ENCODE data around the gene RPH3AL. TPM values are rescaled to one million over a fixed set of nuclear protein-coding genes. Genes with fewer than 3 reads are reported as not detected.

Gene RPH3AL
- total RNA-seq, 4 donors from 2014 or later: 8.6 to 21.0 (median 17.4) TPM

DNA sequence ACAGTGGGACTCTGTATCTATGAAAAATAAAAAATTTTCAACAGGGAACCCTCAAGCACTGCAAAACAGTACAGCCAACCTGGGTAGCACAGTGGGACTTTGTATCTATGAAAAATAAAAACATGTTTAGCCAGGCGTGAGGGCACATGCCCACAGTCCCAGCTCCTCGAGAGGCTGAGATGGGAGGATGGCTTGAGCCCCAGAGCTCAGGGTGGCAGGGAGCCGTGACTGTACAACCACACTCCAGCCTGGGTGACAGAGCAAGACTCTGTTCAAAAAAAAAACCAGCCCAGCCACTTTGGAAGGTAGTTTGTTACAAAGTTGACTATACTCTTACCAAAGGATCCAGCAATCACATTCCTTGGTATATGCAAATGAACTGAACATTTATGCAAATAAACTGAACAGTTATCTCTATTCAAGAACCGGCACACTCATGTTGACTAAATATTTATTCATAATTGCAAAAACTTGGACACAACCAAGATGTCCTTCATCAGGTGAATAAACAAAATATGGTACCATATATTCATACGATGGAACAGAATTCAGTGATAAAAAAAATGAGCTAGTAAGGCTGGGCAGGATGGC is 5.2 kb downstream of the RPH3AL start:
- peaks cover 0 to 37% (median 15%) of the 10 kb centered on the region in 3 donors for H3K4me1 ChIP-seq
- H3K27ac ChIP-seq: peak overlapping the region in 3 of 4 donors; percentile 24 to 71 (median 56)
- H3K27me3 ChIP-seq: no peaks in the 10 kb centered on the region
- no peak for TF ChIP-seq POLR2A (IDR thresholded peaks at IDR 0.05)
- TF ChIP-seq EP300 (IDR thresholded peaks at IDR 0.05): no peak
- no peak for TF ChIP-seq POLR2AphosphoS5 (IDR thresholded peaks at IDR 0.05)
- TF ChIP-seq, protein P1, sequence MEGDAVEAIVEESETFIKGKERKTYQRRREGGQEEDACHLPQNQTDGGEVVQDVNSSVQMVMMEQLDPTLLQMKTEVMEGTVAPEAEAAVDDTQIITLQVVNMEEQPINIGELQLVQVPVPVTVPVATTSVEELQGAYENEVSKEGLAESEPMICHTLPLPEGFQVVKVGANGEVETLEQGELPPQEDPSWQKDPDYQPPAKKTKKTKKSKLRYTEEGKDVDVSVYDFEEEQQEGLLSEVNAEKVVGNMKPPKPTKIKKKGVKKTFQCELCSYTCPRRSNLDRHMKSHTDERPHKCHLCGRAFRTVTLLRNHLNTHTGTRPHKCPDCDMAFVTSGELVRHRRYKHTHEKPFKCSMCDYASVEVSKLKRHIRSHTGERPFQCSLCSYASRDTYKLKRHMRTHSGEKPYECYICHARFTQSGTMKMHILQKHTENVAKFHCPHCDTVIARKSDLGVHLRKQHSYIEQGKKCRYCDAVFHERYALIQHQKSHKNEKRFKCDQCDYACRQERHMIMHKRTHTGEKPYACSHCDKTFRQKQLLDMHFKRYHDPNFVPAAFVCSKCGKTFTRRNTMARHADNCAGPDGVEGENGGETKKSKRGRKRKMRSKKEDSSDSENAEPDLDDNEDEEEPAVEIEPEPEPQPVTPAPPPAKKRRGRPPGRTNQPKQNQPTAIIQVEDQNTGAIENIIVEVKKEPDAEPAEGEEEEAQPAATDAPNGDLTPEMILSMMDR (IDR thresholded peaks at IDR 0.05): no peak
- no peaks in the 10 kb centered on the region for H3K9me3 ChIP-seq
- ATAC-seq: no peak
- no peaks in the 10 kb centered on the region for H3K36me3 ChIP-seq
- 75 to 92% methylated on average over 1 to 5 of the region's 5 CpGs for WGBS, 2 donors (ENCODE audit: low coverage in 1 of 2)
- H3K4me3 ChIP-seq: no peak overlapping the region

DNA sequence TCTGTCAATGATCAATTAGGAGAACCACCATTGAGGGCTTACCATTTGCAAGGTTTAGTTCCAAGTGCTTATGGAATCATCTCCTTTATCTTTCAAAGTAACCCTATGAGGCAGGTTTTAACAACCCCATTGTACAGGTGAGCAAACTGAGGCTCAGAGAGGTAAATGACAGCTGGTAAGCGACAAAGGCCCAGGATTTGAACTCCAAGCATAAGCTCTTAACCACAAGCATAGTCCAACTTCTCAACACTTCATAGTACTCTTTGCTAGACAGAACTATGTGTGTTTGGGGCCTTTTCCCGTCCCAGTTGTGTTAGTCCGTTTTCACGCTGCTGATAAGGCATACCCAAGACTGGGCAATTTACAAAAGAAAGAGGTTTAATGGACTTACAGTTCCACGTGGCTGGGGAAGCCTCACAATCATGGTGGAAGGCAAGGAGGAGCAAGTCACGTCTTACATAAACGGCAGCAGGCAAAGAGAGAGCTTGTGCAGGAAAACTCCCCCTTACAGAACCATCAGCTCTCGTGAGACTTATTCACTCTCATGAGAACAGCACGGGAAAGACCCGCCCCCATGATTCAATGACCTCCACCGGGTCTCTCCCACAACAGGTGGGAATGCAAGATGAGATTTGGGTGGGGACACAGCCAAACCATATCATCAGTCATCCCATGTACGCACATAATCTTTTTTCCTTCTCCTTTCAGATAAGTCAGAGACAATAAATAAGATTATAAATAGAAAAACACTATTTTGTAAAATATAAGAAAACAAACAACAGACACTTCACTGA is 6.4 kb downstream of the RPH3AL start:
- no peak overlapping the region for H3K4me3 ChIP-seq
- peaks cover 0 to 25% (median 11%) of the 10 kb centered on the region in 3 donors for H3K4me1 ChIP-seq
- H3K9me3 ChIP-seq: no peaks in the 10 kb centered on the region
- H3K36me3 ChIP-seq: no peaks in the 10 kb centered on the region
- ATAC-seq: no peak
- H3K27me3 ChIP-seq: no peaks in the 10 kb centered on the region
- TF ChIP-seq POLR2A (IDR thresholded peaks at IDR 0.05) (no peak), EP300 (IDR thresholded peaks at IDR 0.05) (no peak), POLR2AphosphoS5 (IDR thresholded peaks at IDR 0.05) (no peak)
- TF ChIP-seq, protein P1 (IDR thresholded peaks at IDR 0.05): no peak
- no peak overlapping the region for H3K27ac ChIP-seq
- WGBS, 2 donors (ENCODE audit: low coverage in 1 of 2): 100% methylated on average over 1 of the region's 12 CpGs; no CpG with 5 or more reads in 1 of the 2 donors

DNA sequence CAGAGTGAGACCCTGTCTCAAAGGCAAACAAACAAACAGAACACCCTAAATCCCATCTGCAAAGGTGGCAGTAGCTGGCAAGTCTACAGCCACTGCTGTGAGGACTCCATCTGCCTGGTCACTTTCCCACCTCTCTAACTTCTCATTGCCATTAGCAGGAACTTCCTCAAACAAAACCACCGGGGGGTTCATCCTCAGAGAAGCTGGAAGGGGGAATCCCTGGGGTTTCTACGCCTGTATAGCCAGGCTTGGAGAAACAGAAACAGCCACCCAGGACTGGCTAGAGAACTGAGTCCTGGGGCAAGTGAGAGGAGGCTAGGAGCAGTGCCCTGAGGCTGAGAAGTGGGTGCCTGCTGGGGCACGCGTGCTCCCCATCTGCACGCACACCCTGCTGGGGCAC is 7.3 kb downstream of the RPH3AL start:
- TF ChIP-seq EP300 (IDR thresholded peaks at IDR 0.05): no peak
- no peak for TF ChIP-seq POLR2A (IDR thresholded peaks at IDR 0.05)
- TF ChIP-seq, protein P1 (IDR thresholded peaks at IDR 0.05): no peak
- no peak for TF ChIP-seq POLR2AphosphoS5 (IDR thresholded peaks at IDR 0.05)
- H3K27me3 ChIP-seq: no peaks in the 10 kb centered on the region

DNA sequence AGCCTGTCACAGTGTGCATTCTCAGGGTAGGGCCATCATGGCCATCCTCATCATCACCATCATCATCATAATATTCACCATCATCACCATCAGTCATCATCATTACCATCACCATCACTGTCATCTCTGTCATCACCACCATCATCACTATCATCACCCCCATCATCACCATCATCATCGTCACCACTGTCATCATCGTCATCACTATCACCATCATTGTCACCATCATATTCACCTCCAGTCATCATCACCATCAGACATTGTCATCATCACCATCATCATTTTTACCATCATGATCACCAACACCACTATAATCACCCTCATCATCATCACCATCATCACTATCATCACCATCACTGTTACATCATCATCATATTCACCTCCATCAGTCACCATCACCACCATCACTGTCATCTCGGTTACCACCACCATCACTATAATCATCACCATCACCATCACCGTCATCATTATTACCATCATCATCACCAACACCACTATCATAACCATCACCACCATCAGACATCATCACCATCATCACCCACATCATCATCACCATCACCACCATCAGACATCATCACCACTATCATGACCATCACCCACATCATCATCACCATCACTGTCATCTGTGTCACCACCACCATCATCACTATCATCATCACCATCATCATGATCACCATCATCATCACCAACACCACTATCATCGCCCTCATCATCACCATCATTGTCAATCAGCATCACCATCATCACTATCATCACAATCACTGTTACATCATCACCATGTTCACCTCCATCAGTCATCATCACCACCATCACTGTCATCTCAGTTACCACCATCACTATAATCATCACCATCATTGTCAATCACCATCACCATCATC is 8.5 kb downstream of the RPH3AL start:
- Histone ChIP-seq H3K27ac (no peak overlapping the region), H3K9me3 (no peaks in the 10 kb centered on the region), H3K36me3 (no peaks in the 10 kb centered on the region), H3K4me1 (peaks cover 0 to 6% (median 4%) of the 10 kb centered on the region in 3 donors), H3K27me3 (peaks cover 9% of the 10 kb centered on the region), H3K4me3 (no peak overlapping the region)
- 82 to 94% methylated on average over 4 to 5 of the region's 5 CpGs for WGBS, 2 donors (ENCODE audit: low coverage in 1 of 2)
- TF ChIP-seq POLR2A (IDR thresholded peaks at IDR 0.05): no peak
- TF ChIP-seq EP300 (IDR thresholded peaks at IDR 0.05): no peak
- no peak for ATAC-seq

More for the DNA sequence above, 7.3 kb downstream of the RPH3AL start:
- H3K4me3 ChIP-seq: no peak overlapping the region
- no peaks in the 10 kb centered on the region for H3K36me3 ChIP-seq
- no peak for ATAC-seq
- no CpG with 5 or more reads among the region's 5 CpGs for WGBS, 2 donors (ENCODE audit: low coverage in 1 of 2)
- no peak overlapping the region for H3K27ac ChIP-seq
- no peaks in the 10 kb centered on the region for H3K9me3 ChIP-seq
- H3K4me1 ChIP-seq: peaks cover 0 to 17% (median 10%) of the 10 kb centered on the region in 3 donors

DNA sequence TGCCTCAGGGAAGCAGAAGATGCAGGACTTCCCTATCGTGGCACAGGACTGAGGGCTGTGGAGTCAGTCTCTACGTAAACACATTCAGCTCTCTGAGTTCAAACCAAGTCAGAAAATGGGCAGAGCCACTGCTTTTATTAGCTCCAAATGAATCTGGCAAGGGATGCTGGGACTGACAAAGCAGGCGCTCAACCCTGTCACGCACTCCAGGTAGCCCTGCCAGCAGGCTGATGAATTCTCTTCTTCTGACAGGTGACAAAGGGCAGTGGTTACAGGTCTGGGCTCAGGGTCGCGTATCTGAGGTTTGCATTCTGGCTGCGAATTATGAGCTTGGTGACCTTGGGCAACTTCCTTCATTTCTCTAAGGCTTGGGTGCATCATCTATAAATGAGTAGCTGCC is 9.4 kb downstream of the RPH3AL start:
- no peaks in the 10 kb centered on the region for H3K36me3 ChIP-seq
- no peak overlapping the region for H3K27ac ChIP-seq
- TF ChIP-seq POLR2A (IDR thresholded peaks at IDR 0.05): no peak
- TF ChIP-seq, protein P1 (IDR thresholded peaks at IDR 0.05): no peak
- TF ChIP-seq EP300 (IDR thresholded peaks at IDR 0.05): no peak
- no peak for TF ChIP-seq POLR2AphosphoS5 (IDR thresholded peaks at IDR 0.05)
- H3K9me3 ChIP-seq: no peaks in the 10 kb centered on the region
- H3K4me3 ChIP-seq: no peak overlapping the region
- ATAC-seq: no peak
- 67% methylated on average over 6 of the region's 7 CpGs; no CpG with 5 or more reads in 1 of the 2 donors for WGBS, 2 donors (ENCODE audit: low coverage in 1 of 2)
- no peaks in the 10 kb centered on the region for H3K4me1 ChIP-seq
- H3K27me3 ChIP-seq: peaks cover 16% of the 10 kb centered on the region

All from gastroesophageal sphincter (tissue), 4 donors.